ENCODE results near the gene TMEM87B. TPM values are rescaled to one million over a fixed set of nuclear protein-coding genes. Genes with fewer than 3 reads are reported as not detected.

The TMEM87B gene
- total and polyA plus RNA-seq, 2 of the 8 experiments (the other 6 are each of a cell fraction or from before 2014, with no cell fraction given): 7.2 to 9.0 TPM

GRCh38 chr2:112024896-112025491, 30.1 kb upstream of the TMEM87B start:
- Histone ChIP-seq H3K4me2 (ENCODE audit: insufficient read depth in 1 of 2, low read depth in 2 of 2, low read length in 2 of 2) (no peak overlapping the region), H3K79me2 (ENCODE audit: control insufficient read depth in 1 of 2, insufficient read depth in 2 of 2, low read length in 2 of 2) (no peaks in the 10 kb centered on the region), H4K91ac (replicated peaks; ENCODE audit: insufficient read length, low read length) (no peak overlapping the region), H3K14ac (ENCODE audit: insufficient read length) (no peak overlapping the region), H3K27me3 (replicated peaks in 1 of 4; ENCODE audit: control insufficient read depth in 3 of 4, extremely low read depth in 1 of 4, insufficient read depth in 3 of 4, low read length in 3 of 4) (no peaks in the 10 kb centered on the region), H2BK120ac (replicated peaks; ENCODE audit: low read depth, low read length) (no peak overlapping the region), H2BK12ac (ENCODE audit: low read depth, low read length) (no peak overlapping the region), H3K79me1 (ENCODE audit: low read depth, low read length) (0 out of 2 replicates have a peak, but pooled peaks cover 2% of the 10 kb centered on the region), H4K8ac (ENCODE audit: extremely low read depth, insufficient read depth, low read length) (no peak overlapping the region), H3K4ac (replicated peaks; ENCODE audit: insufficient read length, low read depth, low read length) (no peak overlapping the region), H4K20me1 (replicated peaks in 1 of 2; ENCODE audit: control insufficient read depth in 1 of 2, insufficient read depth in 2 of 2, low read length in 2 of 2) (no peaks in the 10 kb centered on the region), H3K27ac (ENCODE audit: low read depth, low read length) (no peak overlapping the region), H3K9ac (replicated peaks in 1 of 4; ENCODE audit: extremely low read depth in 1 of 4, low read depth in 3 of 4, low read length in 3 of 4) (no peak overlapping the region), H3K36me3 (ENCODE audit: control insufficient read depth in 2 of 4, insufficient read depth in 4 of 4, low read length in 3 of 4) (no peaks in the 10 kb centered on the region), H2AFZ (ENCODE audit: low read length) (no peak overlapping the region), H2BK15ac (ENCODE audit: low read length) (no peak overlapping the region), H3K23ac (ENCODE audit: insufficient read length) (no peak overlapping the region), H2BK5ac (ENCODE audit: low read depth, low read length) (no peak overlapping the region; the same call in 1 of the 2 replicates), H3K4me3 (ENCODE audit: extremely low read depth in 1 of 4, insufficient read depth in 2 of 4, low read depth in 3 of 4, low read length in 4 of 4) (no peak overlapping the region), H2AK5ac (ENCODE audit: low read depth, low read length) (no peak overlapping the region), H3K9me3 (ENCODE audit: insufficient read depth in 2 of 2, low read depth in 1 of 2, low read length in 1 of 2) (no peaks in the 10 kb centered on the region), H3K18ac (ENCODE audit: extremely low read depth, low read length) (no peak overlapping the region), H3K56ac (replicated peaks; ENCODE audit: insufficient read length, low read depth, low read length) (no peak overlapping the region), H3K4me1 (replicated peaks in 1 of 4; ENCODE audit: control insufficient read depth in 3 of 4, insufficient read depth in 4 of 4, low read length in 3 of 4) (no peaks in the 10 kb centered on the region), H4K5ac (ENCODE audit: insufficient read length, low read depth, low read length) (no peak overlapping the region), H2BK20ac (ENCODE audit: low read length) (no peak overlapping the region), H3K23me2 (ENCODE audit: low read depth, low read length) (no peaks in the 10 kb centered on the region)
- POLR2A ChIA-PET (ENCODE audit: partially characterized antibody): no interaction called here
- FAIRE-seq: no peak
- no peak for DNase-seq (ENCODE audit: low read depth in 1 of 2, low spot score in 2 of 2)
- TF ChIP-seq CBX5 (IDR thresholded peaks at IDR 0.05; ENCODE audit: low read depth, low read length) (no peak), POLR2A (IDR thresholded peaks at IDR 0.05; ENCODE audit: control extremely low read depth in 1 of 2, low read depth in 2 of 2, low read length in 2 of 2) (no peak), BCL11A (IDR thresholded peaks at IDR 0.05; ENCODE audit: low read depth in 2 of 2, low read length in 2 of 2) (no peak), SUZ12 (IDR thresholded peaks at IDR 0.05; ENCODE audit: low read length) (no peak), RNF2 (IDR thresholded peaks at IDR 0.05; ENCODE audit: borderline replicate concordance, low read depth, low read length, missing control alignments, poor library complexity, severe bottlenecking) (no peak), RBBP5 (IDR thresholded peaks at IDR 0.05; ENCODE audit: borderline replicate concordance, low read depth, low read length) (no peak), BACH1 (IDR thresholded peaks at IDR 0.05; ENCODE audit: low read length) (no peak), CHD1 (IDR thresholded peaks at IDR 0.05; ENCODE audit: low read depth, low read length) (no peak)
- 95% methylated on average over 11 of the region's 12 CpGs; no CpG with 5 or more reads in 1 of the 2 experiments for WGBS, 2 experiments (ENCODE audit: extremely low coverage in 1 of 2, insufficient coverage in 1 of 2, insufficient read length in 1 of 2, insufficient replicate concordance in 2 of 2, low coverage in 1 of 2, low lambda C conversion rate in 2 of 2, missing lambda C conversion rate in 1 of 2)
- CTCF ChIA-PET (ENCODE audit: partially characterized antibody): interaction anchor here (0.6 to 1.2 kb wide), 2 partner anchors 24 to 234 kb away, joined by 3 read pairs; no protein-coding TSS in a partner anchor

Measured in H1 (cell line).